ENCODE results near the gene ADAMTS12. TPM values are rescaled to one million over a fixed set of nuclear protein-coding genes. Genes with fewer than 3 reads are reported as not detected.
"Not testable (repeated sequence)": the region's sequence is repeated elsewhere in the genome, so short reads cannot be mapped to it uniquely, and the experiment has no call there.

ADAMTS12 gene
- total RNA-seq, 1 experiment from 2014 or later = 9.1 TPM

GRCh38 chr5:33931136-33931535, 39.3 kb upstream of the ADAMTS12 start:
- Histone ChIP-seq H3K27me3 (replicated peaks) (no peaks in the 10 kb centered on the region), H3K9me3 (replicated peaks) (no peaks in the 10 kb centered on the region), H3K4me1 (replicated peaks) (peaks cover 6% of the 10 kb centered on the region; the same call in 1 of the 2 replicates), H3K27ac (no peak overlapping the region), H3K4me3 (no peak overlapping the region), H3K36me3 (no peaks in the 10 kb centered on the region)
- DNase-seq (ENCODE audit: low read depth in 1 of 2, low spot score in 2 of 2) = no peak

- no peak for DNase-seq (ENCODE audit: low read depth in 1 of 2, low spot score in 2 of 2)
- peaks cover 6% of the 10 kb centered on the region; the same call in 1 of the 2 replicates for H3K4me1 ChIP-seq (replicated peaks)
Observed at GRCh38 chr5:33929925-33930690, 38.3 kb upstream of the ADAMTS12 start.

GRCh38 chr5:33928283-33928682, 36.5 kb upstream of the ADAMTS12 start:
- Histone ChIP-seq H3K36me3 (no peaks in the 10 kb centered on the region), H3K27me3 (replicated peaks) (no peaks in the 10 kb centered on the region), H3K9me3 (replicated peaks) (no peaks in the 10 kb centered on the region), H3K4me3 (no peak overlapping the region), H3K27ac (no peak overlapping the region), H3K4me1 (replicated peaks) (no peaks in the 10 kb centered on the region)
- DNase-seq (ENCODE audit: low read depth in 1 of 2, low spot score in 2 of 2) = no peak

More at GRCh38 chr5:33929925-33930690, 38.3 kb upstream of the ADAMTS12 start:
- Histone ChIP-seq H3K4me3 (no peak overlapping the region), H3K27me3 (replicated peaks) (no peaks in the 10 kb centered on the region), H3K27ac (no peak overlapping the region), H3K36me3 (no peaks in the 10 kb centered on the region), H3K9me3 (replicated peaks) (no peaks in the 10 kb centered on the region)

GRCh38 chr5:33927685-33928084, 35.9 kb upstream of the ADAMTS12 start:
- H3K27ac ChIP-seq = no peak overlapping the region
- H3K9me3 ChIP-seq (replicated peaks) = no peaks in the 10 kb centered on the region
- H3K4me1 ChIP-seq (replicated peaks) = no peaks in the 10 kb centered on the region
- H3K4me3 ChIP-seq = no peak overlapping the region
- no peaks in the 10 kb centered on the region for H3K27me3 ChIP-seq (replicated peaks)
- H3K36me3 ChIP-seq = no peaks in the 10 kb centered on the region
- no peak for DNase-seq (ENCODE audit: low read depth in 1 of 2, low spot score in 2 of 2)

GRCh38 chr5:33925278-33925677, 33.5 kb upstream of the ADAMTS12 start:
- no peak overlapping the region for H3K4me3 ChIP-seq
- no peaks in the 10 kb centered on the region for H3K27me3 ChIP-seq (replicated peaks)
- no peaks in the 10 kb centered on the region for H3K4me1 ChIP-seq (replicated peaks)
- no peak overlapping the region for H3K27ac ChIP-seq
- DNase-seq (ENCODE audit: low read depth in 1 of 2, low spot score in 2 of 2) = no peak
- no peaks in the 10 kb centered on the region for H3K9me3 ChIP-seq (replicated peaks)
- no peaks in the 10 kb centered on the region for H3K36me3 ChIP-seq

DNA sequence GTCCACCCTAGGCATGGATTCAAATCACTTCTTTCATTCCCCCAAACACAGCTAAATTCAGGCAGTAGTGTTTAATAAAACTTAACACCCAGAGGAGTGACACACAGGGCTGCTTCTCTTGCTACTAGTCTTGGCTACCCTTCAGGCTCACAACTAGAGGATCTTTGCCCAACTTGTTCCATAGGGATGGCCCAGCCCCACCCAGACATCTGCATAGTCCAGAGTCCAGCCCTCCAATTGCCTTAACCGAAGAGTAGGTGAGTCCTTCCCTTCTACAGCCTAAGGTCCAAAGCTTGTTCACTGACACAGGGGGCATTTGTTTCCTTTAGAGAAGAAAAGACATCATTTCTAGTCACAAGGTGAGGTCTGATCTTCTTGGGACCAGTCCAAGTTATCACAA, 29.2 kb upstream of the ADAMTS12 start:
- Histone ChIP-seq H3K27ac (no peak overlapping the region), H3K4me3 (no peak overlapping the region), H3K27me3 (replicated peaks) (no peaks in the 10 kb centered on the region), H3K4me1 (replicated peaks) (no peaks in the 10 kb centered on the region), H3K9me3 (replicated peaks) (no peaks in the 10 kb centered on the region), H3K36me3 (no peaks in the 10 kb centered on the region)
- no peak for DNase-seq (ENCODE audit: low read depth in 1 of 2, low spot score in 2 of 2)

DNA sequence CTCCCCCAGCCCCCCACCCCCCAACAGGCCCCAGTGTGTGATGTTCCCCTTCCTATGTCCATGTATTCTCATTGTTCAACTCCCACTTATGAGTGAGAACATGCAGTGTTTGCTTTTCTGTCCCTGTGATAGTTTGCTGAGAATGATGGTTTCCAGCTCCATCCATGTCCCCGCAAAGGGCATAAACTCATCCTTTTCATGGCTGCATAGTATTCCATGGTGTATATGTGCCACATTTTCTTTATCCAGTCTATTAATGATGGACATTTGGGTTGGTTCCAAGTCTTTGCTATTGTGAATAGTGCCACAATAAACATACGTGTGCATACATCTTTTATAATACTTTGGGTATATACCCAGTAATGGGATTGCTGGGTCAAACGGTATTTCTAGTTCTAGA, 23.1 kb upstream of the ADAMTS12 start:
- not testable (repeated sequence) for H3K9me3 ChIP-seq (replicated peaks); H3K27ac ChIP-seq; H3K36me3 ChIP-seq; H3K4me1 ChIP-seq (replicated peaks); H3K27me3 ChIP-seq (replicated peaks); H3K4me3 ChIP-seq; DNase-seq (ENCODE audit: low read depth in 1 of 2, low spot score in 2 of 2)

DNA sequence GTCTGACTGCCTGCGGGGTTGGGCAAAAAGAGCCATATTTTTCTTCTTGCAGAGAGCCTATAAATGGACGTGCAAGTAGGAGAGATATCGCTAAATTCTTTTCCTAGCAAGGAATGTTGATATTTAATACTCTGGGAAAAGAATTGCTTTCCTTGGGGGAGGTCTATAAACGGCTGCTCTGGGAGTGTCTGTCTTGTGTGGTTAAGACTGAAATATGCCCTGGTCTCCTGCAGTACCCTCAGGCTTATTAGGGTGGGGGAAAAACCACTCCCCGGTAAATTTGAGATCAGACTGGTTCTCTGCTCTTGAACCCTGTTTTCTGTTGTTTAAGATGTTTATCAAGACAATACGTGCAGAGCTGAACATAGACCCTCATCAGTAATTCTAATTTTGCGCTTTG, 14.5 kb upstream of the ADAMTS12 start:
- not testable (repeated sequence) for H3K4me1 ChIP-seq (replicated peaks); H3K27ac ChIP-seq; H3K27me3 ChIP-seq (replicated peaks); H3K4me3 ChIP-seq; H3K36me3 ChIP-seq; H3K9me3 ChIP-seq (replicated peaks); DNase-seq (ENCODE audit: low read depth in 1 of 2, low spot score in 2 of 2)

- no peaks in the 10 kb centered on the region for H3K9me3 ChIP-seq (replicated peaks)
- no peak overlapping the region for H3K27ac ChIP-seq
- no peak overlapping the region for H3K4me3 ChIP-seq
- DNase-seq (ENCODE audit: low read depth in 1 of 2, low spot score in 2 of 2) = no peak
- no peaks in the 10 kb centered on the region for H3K4me1 ChIP-seq (replicated peaks)
- no peaks in the 10 kb centered on the region for H3K36me3 ChIP-seq
- no peaks in the 10 kb centered on the region for H3K27me3 ChIP-seq (replicated peaks)
Observed at GRCh38 chr5:33905381-33905780, 13.6 kb upstream of the ADAMTS12 start.

- H3K27me3 ChIP-seq (replicated peaks) = no peaks in the 10 kb centered on the region
- no peaks in the 10 kb centered on the region for H3K9me3 ChIP-seq (replicated peaks)
- H3K4me1 ChIP-seq (replicated peaks) = no peaks in the 10 kb centered on the region
- DNase-seq (ENCODE audit: low read depth in 1 of 2, low spot score in 2 of 2) = no peak
- no peaks in the 10 kb centered on the region for H3K36me3 ChIP-seq
- H3K4me3 ChIP-seq = no peak overlapping the region
- no peak overlapping the region for H3K27ac ChIP-seq
Observed at GRCh38 chr5:33903118-33903517, 11.3 kb upstream of the ADAMTS12 start.

DNA sequence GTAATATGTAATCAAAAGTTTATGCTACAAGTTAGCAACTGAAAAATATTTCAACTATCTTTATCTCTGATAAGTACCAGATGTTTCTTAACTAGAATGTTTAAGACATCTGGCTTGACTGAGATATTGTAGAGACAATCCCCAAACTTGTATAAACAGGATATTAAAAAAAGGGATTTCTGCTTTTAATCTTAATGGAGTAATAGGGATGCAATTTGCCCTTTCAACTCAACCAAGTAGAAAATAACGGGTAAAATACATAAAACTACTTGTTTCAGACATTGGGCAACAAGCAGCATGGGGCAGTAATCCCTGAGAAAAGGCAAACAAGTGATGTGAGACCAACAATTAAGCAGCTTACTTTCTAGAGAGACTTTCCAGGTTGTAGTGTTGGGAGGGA, 9.4 kb upstream of the ADAMTS12 start:
- DNase-seq (ENCODE audit: low read depth in 1 of 2, low spot score in 2 of 2) = no peak
- no peaks in the 10 kb centered on the region for H3K9me3 ChIP-seq (replicated peaks)
- no peaks in the 10 kb centered on the region for H3K4me1 ChIP-seq (replicated peaks)
- no peaks in the 10 kb centered on the region for H3K27me3 ChIP-seq (replicated peaks)
- H3K27ac ChIP-seq = no peak overlapping the region
- H3K36me3 ChIP-seq = no peaks in the 10 kb centered on the region
- no peak overlapping the region for H3K4me3 ChIP-seq

DNA sequence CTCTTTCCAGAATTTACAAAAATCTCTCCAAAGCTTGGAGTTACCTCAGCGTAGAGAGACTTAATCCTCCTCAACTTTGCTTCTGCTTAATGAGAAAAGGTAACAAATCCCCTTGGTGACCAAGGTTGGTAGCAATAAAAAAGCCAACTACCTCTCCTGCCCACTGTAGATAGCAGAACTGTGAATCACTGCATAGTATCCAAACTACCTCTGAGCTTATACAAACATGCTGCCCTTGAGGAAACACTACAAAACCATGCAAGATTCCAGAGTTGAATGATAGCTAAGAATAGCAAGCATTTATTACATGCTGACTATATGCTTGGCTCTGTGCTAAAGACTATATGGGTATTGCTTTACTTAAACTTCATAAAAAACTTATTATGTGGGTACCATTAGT, 2.8 kb upstream of the ADAMTS12 start:
- Histone ChIP-seq H3K36me3 (no peaks in the 10 kb centered on the region), H3K4me3 (no peak overlapping the region), H3K4me1 (replicated peaks) (peaks cover 38% of the 10 kb centered on the region), H3K9me3 (replicated peaks) (no peaks in the 10 kb centered on the region), H3K27ac (peak overlapping the region; percentile 25), H3K27me3 (replicated peaks) (no peaks in the 10 kb centered on the region)
- peak in 1 of 2 experiments; percentile 33 for DNase-seq (ENCODE audit: low read depth in 1 of 2, low spot score in 2 of 2)

DNA sequence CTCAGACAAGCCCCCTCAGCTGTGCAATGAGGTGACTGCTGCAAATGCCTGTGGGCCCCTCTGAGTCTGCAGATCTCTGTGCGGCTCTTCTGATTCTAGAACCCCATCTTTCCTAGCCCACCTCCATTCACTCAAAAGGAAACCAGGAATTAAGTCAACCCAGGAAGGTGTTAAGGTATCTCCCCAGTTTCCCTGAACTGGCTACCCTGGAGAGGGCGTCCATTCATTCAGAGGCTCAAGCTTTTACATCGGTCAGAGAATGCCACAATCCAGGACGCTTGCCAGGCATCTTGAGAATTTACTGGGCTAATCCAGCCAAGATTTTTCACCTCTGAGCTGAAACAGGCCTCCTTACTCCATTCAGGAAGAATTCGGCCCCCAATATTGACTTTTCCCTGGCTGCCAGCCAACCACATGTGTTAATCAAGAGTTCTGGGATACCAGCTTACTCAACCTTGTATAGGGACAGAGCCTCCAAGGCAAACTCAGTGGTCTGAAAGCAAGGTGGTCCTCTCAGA, 889 bp upstream of the ADAMTS12 start:
- Histone ChIP-seq H3K27me3 (replicated peaks) (no peaks in the 10 kb centered on the region), H3K4me3 (peak overlapping the region; percentile 38), H3K9me3 (replicated peaks) (no peaks in the 10 kb centered on the region), H3K4me1 (replicated peaks) (peaks cover 38% of the 10 kb centered on the region), H3K27ac (peak overlapping the region; percentile 49; the same call in 1 of the 2 replicates), H3K36me3 (no peaks in the 10 kb centered on the region)
- DNase-seq (ENCODE audit: low read depth in 1 of 2, low spot score in 2 of 2) = peak; percentile 53 to 55

DNA sequence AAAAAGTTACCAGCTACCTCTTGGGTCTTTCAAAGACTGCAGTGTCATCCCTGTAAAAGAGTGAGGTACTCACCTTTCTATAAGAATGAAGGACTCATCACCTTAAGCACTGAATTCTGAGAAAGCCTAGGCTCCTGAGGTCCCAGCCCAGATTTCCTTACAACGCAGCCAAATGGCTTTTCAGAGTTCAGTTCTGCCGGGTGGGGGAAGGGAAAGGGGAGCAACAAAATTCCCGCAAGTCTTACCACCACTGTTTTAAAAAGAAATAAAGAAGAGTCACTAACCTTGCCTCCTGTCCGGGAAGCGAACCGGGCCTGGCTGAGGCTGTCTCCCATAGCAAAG, 373 bp downstream of the ADAMTS12 start:
- Histone ChIP-seq H3K4me3 (peak overlapping the region; percentile 38), H3K27ac (no peak overlapping the region), H3K27me3 (replicated peaks) (no peaks in the 10 kb centered on the region), H3K36me3 (no peaks in the 10 kb centered on the region), H3K9me3 (replicated peaks) (no peaks in the 10 kb centered on the region), H3K4me1 (replicated peaks) (peaks cover 38% of the 10 kb centered on the region)
- DNase-seq (ENCODE audit: low read depth in 1 of 2, low spot score in 2 of 2) = no peak
